ENCODE data around the gene LCE5A.
A peak's percentile ranks its signal among the peaks of the same experiment; 100 is the strongest.
"Not testable (repeated sequence)": the region's sequence is repeated elsewhere in the genome, so short reads cannot be mapped to it uniquely, and the experiment has no call there.

- not testable (repeated sequence) for TF ChIP-seq REST (IDR thresholded peaks at IDR 0.05; ENCODE audit: insufficient replicate concordance, low read depth); POLR2AphosphoS5 (IDR thresholded peaks at IDR 0.05; ENCODE audit: low read depth)
- peak; percentile 7 for TF ChIP-seq CTCF (IDR thresholded peaks at IDR 0.05; ENCODE audit: insufficient read depth, low read length)
Measured at GRCh38 chr1:152491537-152491936, 19.1 kb upstream of the LCE5A start.
